Fibroblast of skin of right biceps (primary cell): ENCODE results near the gene INPP4B.

ENCODE experiments used
- DNase-seq: peaks from one replicate; pipeline ENCODE4 v3.0.0-alpha.2; 2013

Gene INPP4B

DNA sequence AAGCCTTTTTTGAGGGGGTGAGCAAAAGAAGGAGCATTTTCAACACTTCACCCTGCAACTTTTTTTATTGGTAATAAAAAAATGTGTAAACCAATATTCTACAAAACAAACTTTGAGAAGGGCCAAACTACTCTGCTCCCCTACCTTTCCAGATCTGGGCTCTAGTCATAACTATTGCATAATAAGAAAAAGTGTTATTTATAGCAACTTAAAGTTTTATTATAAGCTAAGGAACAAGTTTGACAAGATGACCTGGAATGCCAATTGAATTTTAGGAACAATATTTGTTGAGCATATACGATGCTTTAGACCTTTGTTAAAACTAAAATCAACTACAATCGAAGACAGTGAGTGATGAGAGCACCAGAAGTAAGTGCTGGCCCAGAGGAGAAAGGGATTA, 800.1 kb downstream of the INPP4B start:
- no peak for DNase-seq

- DNase-seq = peak; percentile 56
These were observed 801.8 kb downstream of the INPP4B start for GRCh38 chr4:142044271-142044670.

GRCh38 chr4:142043509-142043908, 802.6 kb downstream of the INPP4B start:
- peak; percentile 69 for DNase-seq

- no peak for DNase-seq
These were observed 804.3 kb downstream of the INPP4B start for GRCh38 chr4:142041788-142042187.

GRCh38 chr4:142040043-142040442, 806.1 kb downstream of the INPP4B start:
- no peak for DNase-seq

- peak; percentile 61 for DNase-seq
These were observed 809.1 kb downstream of the INPP4B start for GRCh38 chr4:142036795-142037583.

DNA sequence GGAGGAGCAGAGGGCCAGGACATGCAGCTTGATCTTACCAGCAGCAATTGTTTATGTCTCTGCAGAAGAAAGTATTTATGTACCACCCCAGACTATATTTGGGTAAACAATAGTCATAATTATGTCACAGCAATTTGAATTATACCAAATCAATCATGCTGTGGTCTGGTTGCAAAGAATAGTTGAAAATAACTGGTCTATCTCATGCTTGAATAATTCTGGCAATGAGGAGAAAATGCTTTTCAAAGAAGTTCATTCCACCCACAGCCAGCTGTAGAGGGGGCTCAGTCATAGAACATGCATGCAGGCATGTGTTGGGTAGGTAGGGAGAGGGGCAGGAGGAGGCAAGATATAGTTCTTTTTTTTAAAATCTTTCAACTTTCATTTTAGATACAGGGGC, 810.5 kb downstream of the INPP4B start:
- DNase-seq = peak; percentile 44

- DNase-seq = no peak
These were observed 812.0 kb downstream of the INPP4B start for GRCh38 chr4:142034101-142034500.

DNA sequence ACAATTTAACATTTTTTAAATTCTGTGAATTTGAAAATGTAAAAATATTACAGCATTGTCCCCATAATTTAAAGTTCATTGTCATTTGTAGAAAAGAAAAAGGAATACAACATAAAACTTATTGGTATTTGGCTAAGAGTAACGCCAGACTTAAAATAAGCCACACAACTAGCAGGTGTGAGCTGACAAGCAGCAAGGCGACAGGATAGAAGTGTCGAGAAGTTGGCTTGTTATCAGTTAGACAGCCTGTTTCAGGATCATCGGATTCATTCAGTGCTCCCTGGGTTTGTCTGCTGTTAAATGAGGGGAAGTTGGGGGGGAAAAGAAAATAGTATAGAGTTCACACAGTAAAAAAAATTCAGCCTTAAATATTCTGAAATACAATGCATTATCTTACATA, 816.1 kb downstream of the INPP4B start:
- no peak for DNase-seq

DNA sequence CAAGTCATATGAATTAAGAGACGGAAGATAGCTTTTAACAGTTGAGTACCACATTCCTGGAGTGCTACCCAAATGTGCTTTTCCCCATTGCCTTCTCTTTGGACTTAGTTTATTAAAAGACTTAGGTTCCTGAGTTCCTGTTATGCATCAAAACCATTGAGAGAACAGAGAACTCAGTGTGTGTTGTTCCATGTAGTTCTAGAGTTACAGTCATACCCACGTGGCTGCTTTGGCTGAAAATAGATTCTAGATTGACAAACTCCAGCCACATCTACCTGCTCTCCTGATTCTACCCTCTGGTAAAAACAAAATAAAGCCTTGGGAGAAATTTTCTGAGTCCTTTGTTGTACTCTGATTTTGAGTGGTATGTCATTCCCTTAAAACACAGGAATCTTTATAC, 824.3 kb downstream of the INPP4B start:
- no peak for DNase-seq

DNA sequence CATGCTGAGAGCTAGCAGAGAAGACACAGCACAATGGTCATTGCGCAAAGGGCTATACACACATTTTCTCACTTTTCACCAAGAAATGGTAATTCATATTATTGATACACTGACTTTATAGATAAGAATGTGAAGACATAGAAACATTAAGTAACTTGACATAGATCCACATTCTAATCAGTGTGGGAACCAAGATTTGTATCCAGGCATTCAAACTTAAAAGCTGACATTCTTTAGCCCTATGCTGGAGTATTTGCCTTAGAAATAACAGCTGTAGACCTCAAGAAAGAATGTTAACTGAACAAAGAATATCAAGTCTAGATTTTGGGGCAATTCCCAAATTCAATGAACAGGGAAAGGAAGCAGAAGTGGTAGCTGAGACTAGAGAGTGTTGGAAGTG, 824.9 kb downstream of the INPP4B start:
- peak; percentile 9 for DNase-seq

- no peak for DNase-seq
These were observed 830.1 kb downstream of the INPP4B start for GRCh38 chr4:142016031-142016430.

- no peak for DNase-seq
These were observed 836.4 kb downstream of the INPP4B start for GRCh38 chr4:142009751-142010150.

- no peak for DNase-seq
These were observed 840.6 kb downstream of the INPP4B start for GRCh38 chr4:142005519-142005918.

DNA sequence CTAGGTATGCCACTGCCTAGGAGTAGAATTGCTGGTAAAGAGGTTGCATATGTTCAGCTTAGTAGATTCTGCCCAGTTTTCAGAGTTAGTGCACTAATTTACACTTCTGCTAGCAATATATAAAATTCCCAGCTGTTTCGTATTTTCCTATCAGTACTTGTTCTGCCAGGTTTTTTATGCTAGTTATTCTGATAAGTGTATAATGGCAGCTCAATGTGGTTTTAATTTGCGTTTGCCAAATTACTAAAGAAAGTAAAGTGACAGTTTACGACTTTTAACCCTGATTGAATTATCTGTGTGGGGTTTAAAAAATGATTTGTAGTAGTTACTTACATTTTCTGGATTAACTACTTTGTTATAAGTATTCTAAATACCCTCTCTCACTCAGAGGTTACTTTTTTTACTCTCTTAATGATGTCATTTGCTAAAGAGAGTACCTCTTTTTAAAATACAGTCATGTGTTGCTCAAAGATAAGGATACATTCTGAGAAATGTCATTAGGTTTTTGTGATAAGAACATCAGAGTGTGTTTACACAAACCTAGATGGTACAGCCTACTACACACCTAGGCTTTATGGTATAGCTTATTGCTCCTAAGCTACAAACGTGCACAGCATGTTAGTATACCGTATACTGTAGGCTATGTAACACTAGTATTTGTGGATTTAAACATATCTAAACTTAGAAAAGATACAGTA, 846.5 kb downstream of the INPP4B start:
- DNase-seq = no peak

DNA sequence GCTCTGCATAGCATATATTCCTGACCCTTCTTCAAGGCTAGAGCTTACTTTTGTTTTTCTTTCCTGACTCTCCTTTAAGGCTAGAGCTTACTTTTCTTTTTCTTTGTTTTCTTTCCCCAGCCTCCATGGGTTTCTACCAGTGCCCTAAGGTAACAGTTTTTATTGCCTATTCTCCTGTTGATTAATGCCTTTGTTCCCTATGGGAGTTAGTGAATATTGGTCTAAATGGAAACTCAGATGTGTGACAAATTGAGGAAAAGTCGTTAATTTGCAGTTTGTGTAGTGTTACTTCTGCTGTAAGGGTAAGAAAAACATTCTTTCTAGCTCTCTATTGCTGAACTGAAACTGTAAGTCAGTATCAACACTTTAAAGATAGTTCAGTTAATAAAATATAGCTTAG, 851.0 kb downstream of the INPP4B start:
- no peak for DNase-seq

GRCh38 chr4:141977433-141977832, 868.7 kb downstream of the INPP4B start:
- no peak for DNase-seq
